ENCODE measurements around the gene LDLRAD3.

Gene LDLRAD3

DNA sequence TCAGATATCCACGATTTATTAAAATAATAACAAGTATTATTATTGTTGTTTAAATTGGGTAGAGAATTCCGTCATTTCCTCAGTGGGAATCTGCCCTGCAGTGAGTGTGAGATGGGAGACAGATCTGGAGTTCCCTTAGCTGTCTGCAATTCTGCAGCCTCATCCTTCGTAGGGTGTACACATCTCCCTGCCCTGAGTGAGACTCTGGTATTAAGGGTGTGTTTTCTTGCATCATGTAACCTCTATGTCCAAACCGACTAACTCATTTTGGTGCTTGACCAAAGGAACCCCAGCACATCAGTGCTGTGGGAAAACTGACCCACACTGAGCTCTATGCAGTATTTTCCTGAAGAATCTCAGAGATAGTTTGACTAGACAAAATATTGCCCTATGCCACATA lies 157.6 kb downstream of the LDLRAD3 start:
- no peak for DNase-seq (ENCODE audit: low read depth)
- TF ChIP-seq, protein P1, sequence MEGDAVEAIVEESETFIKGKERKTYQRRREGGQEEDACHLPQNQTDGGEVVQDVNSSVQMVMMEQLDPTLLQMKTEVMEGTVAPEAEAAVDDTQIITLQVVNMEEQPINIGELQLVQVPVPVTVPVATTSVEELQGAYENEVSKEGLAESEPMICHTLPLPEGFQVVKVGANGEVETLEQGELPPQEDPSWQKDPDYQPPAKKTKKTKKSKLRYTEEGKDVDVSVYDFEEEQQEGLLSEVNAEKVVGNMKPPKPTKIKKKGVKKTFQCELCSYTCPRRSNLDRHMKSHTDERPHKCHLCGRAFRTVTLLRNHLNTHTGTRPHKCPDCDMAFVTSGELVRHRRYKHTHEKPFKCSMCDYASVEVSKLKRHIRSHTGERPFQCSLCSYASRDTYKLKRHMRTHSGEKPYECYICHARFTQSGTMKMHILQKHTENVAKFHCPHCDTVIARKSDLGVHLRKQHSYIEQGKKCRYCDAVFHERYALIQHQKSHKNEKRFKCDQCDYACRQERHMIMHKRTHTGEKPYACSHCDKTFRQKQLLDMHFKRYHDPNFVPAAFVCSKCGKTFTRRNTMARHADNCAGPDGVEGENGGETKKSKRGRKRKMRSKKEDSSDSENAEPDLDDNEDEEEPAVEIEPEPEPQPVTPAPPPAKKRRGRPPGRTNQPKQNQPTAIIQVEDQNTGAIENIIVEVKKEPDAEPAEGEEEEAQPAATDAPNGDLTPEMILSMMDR (conservative IDR thresholded peaks at IDR 0.05; ENCODE audit: low read depth, low read length), result no peak
- H3K4me3 ChIP-seq (ENCODE audit: low read depth, low read length), result no peak overlapping the region

- H3K4me3 ChIP-seq (ENCODE audit: low read depth, low read length), result no peak overlapping the region
- no peak for DNase-seq (ENCODE audit: low read depth)
- TF ChIP-seq, protein P1 (conservative IDR thresholded peaks at IDR 0.05; ENCODE audit: low read depth, low read length), result no peak
These were observed 159.0 kb downstream of the LDLRAD3 start for GRCh38 chr11:36102868-36103267.

DNA sequence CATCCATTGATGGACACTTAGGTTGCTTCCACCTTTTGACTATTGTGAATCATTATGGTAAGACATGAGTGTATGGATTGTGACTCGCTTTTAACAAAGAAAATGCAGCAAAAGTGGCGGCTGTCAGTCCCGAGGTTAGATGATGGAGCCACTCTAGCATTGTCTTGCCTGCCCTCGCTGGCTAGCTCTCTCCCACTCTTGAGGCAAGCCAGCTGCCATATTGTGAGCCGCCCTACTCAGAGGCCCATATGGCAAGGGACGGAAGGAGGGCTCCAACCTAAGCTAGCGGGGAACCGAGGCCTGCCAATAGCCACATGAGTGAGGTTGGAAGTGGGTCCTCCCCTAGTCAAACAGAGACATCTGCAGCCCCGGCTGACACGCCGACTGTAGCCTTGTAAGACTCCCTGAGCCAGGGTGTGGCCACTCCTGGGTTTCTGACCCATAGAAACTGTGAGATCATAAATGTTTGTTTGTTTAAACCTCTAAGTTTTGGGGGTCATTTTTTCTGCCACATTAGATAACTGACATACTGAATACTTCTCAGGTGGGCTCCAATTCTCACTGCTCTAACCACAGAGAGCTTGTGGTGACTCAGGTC lies 160.2 kb downstream of the LDLRAD3 start:
- H3K4me3 ChIP-seq (ENCODE audit: low read depth, low read length), result no peak overlapping the region
- TF ChIP-seq, protein P1 (conservative IDR thresholded peaks at IDR 0.05; ENCODE audit: low read depth, low read length), result no peak
- no peak for DNase-seq (ENCODE audit: low read depth)

DNA sequence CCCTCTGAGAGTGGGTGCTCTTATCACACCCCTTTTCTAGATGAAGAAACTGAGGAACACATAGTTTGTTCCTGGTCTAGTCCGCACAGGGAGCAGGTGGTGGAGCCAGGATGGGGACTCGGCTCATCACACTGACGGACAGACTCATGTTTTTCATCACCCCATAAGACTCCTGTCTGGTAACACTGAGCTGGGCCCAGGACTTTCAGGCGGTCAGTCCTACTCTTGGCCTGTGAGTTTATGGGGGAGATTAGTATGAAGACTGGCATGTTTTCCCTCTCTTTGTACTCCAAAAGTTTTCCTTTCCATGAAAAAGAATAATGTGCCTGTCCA lies 160.8 kb downstream of the LDLRAD3 start:
- TF ChIP-seq, protein P1 (conservative IDR thresholded peaks at IDR 0.05; ENCODE audit: low read depth, low read length), result no peak
- DNase-seq (ENCODE audit: low read depth), result no peak

GRCh38 chr11:36105743-36106581 lies 162.1 kb downstream of the LDLRAD3 start:
- no peak for DNase-seq (ENCODE audit: low read depth)
- TF ChIP-seq, protein P1 (conservative IDR thresholded peaks at IDR 0.05; ENCODE audit: low read depth, low read length), result no peak
- H3K4me3 ChIP-seq (ENCODE audit: low read depth, low read length), result no peak overlapping the region

More for the DNA sequence above, 160.8 kb downstream of the LDLRAD3 start:
- H3K4me3 ChIP-seq (ENCODE audit: low read depth, low read length), result no peak overlapping the region

GRCh38 chr11:36107547-36107946 lies 163.7 kb downstream of the LDLRAD3 start:
- no peak for DNase-seq (ENCODE audit: low read depth)
- H3K4me3 ChIP-seq (ENCODE audit: low read depth, low read length), result no peak overlapping the region
- TF ChIP-seq, protein P1 (conservative IDR thresholded peaks at IDR 0.05; ENCODE audit: low read depth, low read length), result no peak

Measured in choroid plexus epithelial cell (primary cell).